C4-2B (cell line): ENCODE data around the gene CRYZL1.
"Not testable (repeated sequence)": the region's sequence is repeated elsewhere in the genome, so short reads cannot be mapped to it uniquely, and the experiment has no call there.

Experiments
- H3K27ac ChIP-seq: fragments of 450-650 bp; 2 replicates; pipeline ENCODE4 v1.5.1; 2017
- CTCF ChIP-seq: fragments of 450-650 bp; conservative IDR thresholded peaks from 2 replicates; pipeline ENCODE4 v1.5.1; 2017; ENCODE audit warnings: mild to moderate bottlenecking
- ZFX ChIP-seq: fragments of 450-650 bp; IDR thresholded peaks from 2 replicates; pipeline ENCODE4 v1.6.1; 2017

CRYZL1 gene

GRCh38 chr21:33684068-33684467, 42.5 kb upstream of the CRYZL1 start:
- TF ChIP-seq CTCF (no peak), ZFX (no peak)
- H3K27ac ChIP-seq = no peak overlapping the region

- no peak overlapping the region for H3K27ac ChIP-seq
- TF ChIP-seq CTCF (no peak), ZFX (no peak)
These were observed 41.6 kb upstream of the CRYZL1 start for GRCh38 chr21:33682992-33683627.

GRCh38 chr21:33680870-33681269, 39.3 kb upstream of the CRYZL1 start:
- TF ChIP-seq ZFX (no peak), CTCF (no peak)
- H3K27ac ChIP-seq = no peak overlapping the region

- no peak for TF ChIP-seq ZFX
- no peak for TF ChIP-seq CTCF
These were observed 35.9 kb upstream of the CRYZL1 start for GRCh38 chr21:33677450-33677849.

GRCh38 chr21:33676666-33677065, 35.1 kb upstream of the CRYZL1 start:
- not testable (repeated sequence) for H3K27ac ChIP-seq

More at GRCh38 chr21:33677450-33677849, 35.9 kb upstream of the CRYZL1 start:
- H3K27ac ChIP-seq = no peak overlapping the region

GRCh38 chr21:33674226-33674625, 32.7 kb upstream of the CRYZL1 start:
- H3K27ac ChIP-seq = no peak overlapping the region
- TF ChIP-seq ZFX (no peak), CTCF (no peak)

GRCh38 chr21:33673473-33673872, 31.9 kb upstream of the CRYZL1 start:
- no peak for TF ChIP-seq CTCF
- no peak for TF ChIP-seq ZFX
- H3K27ac ChIP-seq = no peak overlapping the region
